Activated CD8-positive, alpha-beta memory T cell treated with anti-CD3 and anti-CD28 coated beads, Interleukin-2, amount 10 ng/mL, durations not matched to agents 7 days and 5 days (primary cell): ENCODE results near the gene LRP10. TPM values are rescaled to one million over a fixed set of nuclear protein-coding genes. Genes with fewer than 3 reads are reported as not detected.
"Not testable (repeated sequence)": the region's sequence is repeated elsewhere in the genome, so short reads cannot be mapped to it uniquely, and the experiment has no call there.

Experiments used
- ATAC-seq: fragments of 150-1000 bp; cut with Tn5 transposase; one replicate; pipeline ENCODE4 v1.10.0; 2021; ENCODE audit warnings: moderate library complexity
- CTCF ChIA-PET: fragments of 350-600 bp; sonication (Branson Sonifier 250); formaldehyde crosslinking; loops from one replicate; lab custom pipeline; 2021; ENCODE audit warnings: antibody characterized with exemption; lab: Charles Lee
- DNase-seq: peaks from one replicate; pipeline ENCODE4 v3.0.0-alpha.2; 2020
- H3K27ac Mint-ChIP-seq: one replicate; pipeline ENCODE4 v1.8.0; 2021; ENCODE audit warnings: mild to moderate bottlenecking, mixed read lengths
- H3K27me3 Mint-ChIP-seq: one replicate; pipeline ENCODE4 v1.8.0; 2021; ENCODE audit warnings: mixed read lengths
- H3K36me3 Mint-ChIP-seq: one replicate; pipeline ENCODE4 v1.8.0; 2021; ENCODE audit warnings: mild to moderate bottlenecking, mixed read lengths
- H3K4me1 Mint-ChIP-seq: one replicate; pipeline ENCODE4 v1.8.0; 2021; ENCODE audit warnings: mixed read lengths
- H3K4me3 Mint-ChIP-seq: one replicate; pipeline ENCODE4 v1.8.0; 2021; ENCODE audit warnings: mild to moderate bottlenecking, moderate library complexity, mixed read lengths
- H3K9me3 Mint-ChIP-seq: one replicate; pipeline ENCODE4 v1.8.0; 2022; ENCODE audit warnings: low read depth, mixed read lengths
- total RNA-seq, 2 experiments: library from RNA; stranded (reverse); gene quantifications; one replicate each; pipeline ENCODE4 v1.2.3, GENCODE V29; 2021

The LRP10 gene
- total RNA-seq, 2 experiments from 2014 or later: 59.0 to 60.1 TPM

- peaks cover 18% of the 10 kb centered on the region for H3K4me1 Mint-ChIP-seq
- CTCF ChIA-PET: interaction anchor here (1.0 to 6.7 kb wide), 14 partner anchors 9 to 341 kb away, joined by 3 to 68 read pairs (median 6); partner anchors contain the start of genes LRP10 and RBM23
- H3K9me3 Mint-ChIP-seq: no peaks in the 10 kb centered on the region
- ATAC-seq: no peak
- no peaks in the 10 kb centered on the region for H3K27me3 Mint-ChIP-seq
- peaks cover 48% of the 10 kb centered on the region for H3K36me3 Mint-ChIP-seq
- H3K4me3 Mint-ChIP-seq: no peak overlapping the region
- H3K27ac Mint-ChIP-seq: peak overlapping the region; percentile 20
- no peak for DNase-seq
Measured at GRCh38 chr14:22901799-22902198, 30.3 kb downstream of the LRP10 start.

GRCh38 chr14:22903742-22904087 lies 32.2 kb downstream of the LRP10 start:
- peaks cover 11% of the 10 kb centered on the region for H3K4me1 Mint-ChIP-seq
- no peak overlapping the region for H3K27ac Mint-ChIP-seq
- H3K4me3 Mint-ChIP-seq: no peak overlapping the region
- CTCF ChIA-PET: interaction anchor here (1.0 to 6.7 kb wide), 6 partner anchors 14 to 333 kb away, joined by 3 to 68 read pairs (median 22); partner anchors contain the start of genes LRP10, PRMT5 and RBM23
- H3K27me3 Mint-ChIP-seq: no peaks in the 10 kb centered on the region
- ATAC-seq: no peak
- DNase-seq: no peak
- no peaks in the 10 kb centered on the region for H3K9me3 Mint-ChIP-seq
- H3K36me3 Mint-ChIP-seq: peaks cover 46% of the 10 kb centered on the region

- Mint-ChIP-seq H3K9me3 (no peaks in the 10 kb centered on the region), H3K27me3 (no peaks in the 10 kb centered on the region), H3K27ac (no peak overlapping the region), H3K4me1 (peaks cover 12% of the 10 kb centered on the region), H3K4me3 (no peak overlapping the region), H3K36me3 (peaks cover 51% of the 10 kb centered on the region)
- CTCF ChIA-PET: interaction anchor here (1.1 to 1.4 kb wide), 2 partner anchors 10 to 33 kb away, joined by 3 to 7 read pairs; no protein-coding TSS in a partner anchor
- no peak for DNase-seq
- no peak for ATAC-seq
Measured at GRCh38 chr14:22905627-22906026, 34.1 kb downstream of the LRP10 start.

GRCh38 chr14:22906073-22906472 lies 34.5 kb downstream of the LRP10 start:
- ATAC-seq (no peak), DNase-seq (no peak)
- Mint-ChIP-seq H3K4me3 (no peak overlapping the region), H3K9me3 (no peaks in the 10 kb centered on the region), H3K27ac (no peak overlapping the region), H3K4me1 (peaks cover 8% of the 10 kb centered on the region), H3K27me3 (no peaks in the 10 kb centered on the region), H3K36me3 (peaks cover 50% of the 10 kb centered on the region)
- CTCF ChIA-PET: interaction anchor here (1.1 to 1.4 kb wide), 2 partner anchors 10 to 34 kb away, joined by 3 to 7 read pairs; no protein-coding TSS in a partner anchor

GRCh38 chr14:22907429-22907828 lies 35.9 kb downstream of the LRP10 start:
- ATAC-seq (no peak), DNase-seq (no peak)
- Mint-ChIP-seq H3K4me3 (no peak overlapping the region), H3K36me3 (peaks cover 49% of the 10 kb centered on the region), H3K27me3 (no peaks in the 10 kb centered on the region), H3K9me3 (no peaks in the 10 kb centered on the region), H3K4me1 (peaks cover 10% of the 10 kb centered on the region), H3K27ac (no peak overlapping the region)
- CTCF ChIA-PET: interaction anchor here (1.1 to 2.1 kb wide), 3 partner anchors 9 to 79 kb away, joined by 3 to 5 read pairs (median 4); no protein-coding TSS in a partner anchor

- CTCF ChIA-PET: interaction anchor here (2.1 kb wide), 1 partner anchor 78 kb away, joined by 5 read pairs; no protein-coding TSS in a partner anchor
- DNase-seq (no peak), ATAC-seq (no peak)
- Mint-ChIP-seq H3K36me3 (peaks cover 42% of the 10 kb centered on the region), H3K27ac (no peak overlapping the region), H3K4me3 (no peak overlapping the region), H3K4me1 (peaks cover 12% of the 10 kb centered on the region), H3K9me3 (no peaks in the 10 kb centered on the region), H3K27me3 (no peaks in the 10 kb centered on the region)
Measured at GRCh38 chr14:22908601-22909000, 37.1 kb downstream of the LRP10 start.

GRCh38 chr14:22910916-22911315 lies 39.4 kb downstream of the LRP10 start:
- Mint-ChIP-seq H3K27me3 (no peaks in the 10 kb centered on the region), H3K4me1 (peaks cover 12% of the 10 kb centered on the region), H3K36me3 (peaks cover 34% of the 10 kb centered on the region), H3K9me3 (no peaks in the 10 kb centered on the region), H3K4me3 (no peak overlapping the region), H3K27ac (no peak overlapping the region)
- CTCF ChIA-PET: interaction anchor here (0.6 to 1.3 kb wide), 5 partner anchors 9 to 705 kb away, joined by 3 to 4 read pairs (median 3); no protein-coding TSS in a partner anchor
- no peak for DNase-seq
- no peak for ATAC-seq

GRCh38 chr14:22914836-22915235 lies 43.3 kb downstream of the LRP10 start:
- Mint-ChIP-seq H3K4me1 (peaks cover 24% of the 10 kb centered on the region), H3K36me3 (peaks cover 24% of the 10 kb centered on the region)
- not testable (repeated sequence) for H3K27ac Mint-ChIP-seq, H3K9me3 Mint-ChIP-seq, H3K27me3 Mint-ChIP-seq, DNase-seq, H3K4me3 Mint-ChIP-seq, ATAC-seq
- CTCF ChIA-PET: interaction anchor here (0.8 to 8.1 kb wide), 3 partner anchors 14 to 43 kb away, joined by 3 to 68 read pairs (median 38); partner anchors contain the start of gene LRP10

- CTCF ChIA-PET: interaction anchor here (0.7 to 8.1 kb wide), 8 partner anchors 8 to 93 kb away, joined by 3 to 68 read pairs (median 3); partner anchors contain the start of gene LRP10
- H3K36me3 Mint-ChIP-seq: peaks cover 28% of the 10 kb centered on the region
- no peak overlapping the region for H3K27ac Mint-ChIP-seq
- no peaks in the 10 kb centered on the region for H3K9me3 Mint-ChIP-seq
- peaks cover 30% of the 10 kb centered on the region for H3K4me1 Mint-ChIP-seq
- H3K27me3 Mint-ChIP-seq: no peaks in the 10 kb centered on the region
- no peak for DNase-seq
- H3K4me3 Mint-ChIP-seq: no peak overlapping the region
- ATAC-seq: no peak
Measured at GRCh38 chr14:22915886-22916521, 44.5 kb downstream of the LRP10 start.

GRCh38 chr14:22918804-22919600 lies 47.5 kb downstream of the LRP10 start, which contains the start of gene RBM23:
RBM23 (minus strand) TSS chr14:22919149.
- no peaks in the 10 kb centered on the region for H3K27me3 Mint-ChIP-seq
- no peaks in the 10 kb centered on the region for H3K9me3 Mint-ChIP-seq
- peak; percentile 89 for ATAC-seq
- CTCF ChIA-PET: interaction anchor here (0.7 to 8.1 kb wide), 14 partner anchors 10 to 176 kb away, joined by 3 to 68 read pairs (median 6); partner anchors contain the start of genes ACIN1, AJUBA, C14orf119 and CDH24
- peaks cover 35% of the 10 kb centered on the region for H3K36me3 Mint-ChIP-seq
- H3K4me3 Mint-ChIP-seq: peak within 1 kb of the TSS; percentile 88
- peak; percentile 100 for DNase-seq
- H3K4me1 Mint-ChIP-seq: peaks cover 22% of the 10 kb centered on the region
- H3K27ac Mint-ChIP-seq: peak within 1 kb of the TSS; percentile 99

GRCh38 chr14:22919601-22919921 lies 48.0 kb downstream of the LRP10 start:
- CTCF ChIA-PET: interaction anchor here (1.1 to 8.1 kb wide), 11 partner anchors 10 to 138 kb away, joined by 4 to 68 read pairs (median 7); partner anchors contain the start of genes AJUBA, CDH24, LRP10 and MRPL52
- DNase-seq: no peak
- Mint-ChIP-seq H3K27me3 (no peaks in the 10 kb centered on the region), H3K4me3 (peak overlapping the region; percentile 88), H3K36me3 (peaks cover 37% of the 10 kb centered on the region), H3K9me3 (no peaks in the 10 kb centered on the region), H3K4me1 (peaks cover 22% of the 10 kb centered on the region), H3K27ac (peak overlapping the region; percentile 99)
- peak; percentile 13 for ATAC-seq

- CTCF ChIA-PET: interaction anchor here (0.7 to 8.1 kb wide), 9 partner anchors 9 to 200 kb away, joined by 3 to 68 read pairs (median 6); partner anchors contain the start of genes LRP10, MRPL52 and PRMT5
- no peak overlapping the region for H3K4me3 Mint-ChIP-seq
- H3K36me3 Mint-ChIP-seq: peaks cover 40% of the 10 kb centered on the region
- H3K27ac Mint-ChIP-seq: no peak overlapping the region
- H3K9me3 Mint-ChIP-seq: no peaks in the 10 kb centered on the region
- H3K27me3 Mint-ChIP-seq: no peaks in the 10 kb centered on the region
- DNase-seq: no peak
- H3K4me1 Mint-ChIP-seq: peaks cover 22% of the 10 kb centered on the region
- no peak for ATAC-seq
Measured at GRCh38 chr14:22920697-22921096, 49.2 kb downstream of the LRP10 start.

GRCh38 chr14:22922294-22922693 lies 50.8 kb downstream of the LRP10 start:
- Mint-ChIP-seq H3K36me3 (peaks cover 49% of the 10 kb centered on the region), H3K4me1 (peaks cover 32% of the 10 kb centered on the region), H3K27ac (no peak overlapping the region), H3K27me3 (no peaks in the 10 kb centered on the region), H3K9me3 (no peaks in the 10 kb centered on the region), H3K4me3 (no peak overlapping the region)
- CTCF ChIA-PET: no interaction called here
- ATAC-seq (no peak), DNase-seq (no peak)
